UCSD-AML1 (cell line): ENCODE data around the gene FZD7.

Source experiments
- DNase-seq: peaks from one replicate; lab custom pipeline; 2025; ENCODE audit not compliant: unreplicated experiment; lab: John Stamatoyannopoulos, UW

The FZD7 gene

DNA sequence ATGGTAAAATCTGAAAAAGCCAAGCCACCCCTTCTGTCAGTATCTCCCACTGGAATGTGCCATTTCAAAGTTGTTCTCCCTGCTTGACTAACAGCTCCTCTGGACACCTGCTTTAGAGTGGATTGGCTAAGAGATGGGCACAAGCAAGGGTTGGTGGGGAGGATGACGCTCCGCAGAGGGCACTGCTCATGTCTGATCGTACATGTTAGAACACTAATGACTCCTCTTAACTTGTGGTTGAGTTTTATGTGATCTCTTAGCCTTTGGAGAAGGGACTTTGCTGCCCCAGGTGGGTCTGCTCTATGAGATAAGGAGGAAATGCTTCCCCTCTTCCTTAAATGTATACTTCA lies 31.2 kb downstream of the FZD7 start:
- no peak for DNase-seq

DNA sequence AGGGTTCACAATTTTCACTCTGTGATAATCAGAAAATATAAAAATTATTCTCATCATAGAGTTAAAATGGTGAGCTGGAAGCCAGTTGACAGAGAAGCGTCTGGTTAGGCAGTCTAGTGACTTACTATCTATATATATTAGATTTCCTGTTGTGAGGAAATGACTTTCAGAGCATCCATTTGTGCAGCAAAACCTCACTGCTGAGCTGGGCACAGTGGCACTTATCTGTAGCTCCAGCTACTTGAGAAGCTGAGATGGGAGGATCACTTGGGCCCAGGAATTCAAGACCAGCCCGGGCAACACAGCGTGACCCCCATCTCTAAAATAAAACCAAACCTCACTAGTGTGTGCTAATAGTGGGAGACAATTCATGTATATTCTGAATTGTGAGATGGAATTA lies 32.2 kb downstream of the FZD7 start:
- DNase-seq = peak; percentile 22

DNA sequence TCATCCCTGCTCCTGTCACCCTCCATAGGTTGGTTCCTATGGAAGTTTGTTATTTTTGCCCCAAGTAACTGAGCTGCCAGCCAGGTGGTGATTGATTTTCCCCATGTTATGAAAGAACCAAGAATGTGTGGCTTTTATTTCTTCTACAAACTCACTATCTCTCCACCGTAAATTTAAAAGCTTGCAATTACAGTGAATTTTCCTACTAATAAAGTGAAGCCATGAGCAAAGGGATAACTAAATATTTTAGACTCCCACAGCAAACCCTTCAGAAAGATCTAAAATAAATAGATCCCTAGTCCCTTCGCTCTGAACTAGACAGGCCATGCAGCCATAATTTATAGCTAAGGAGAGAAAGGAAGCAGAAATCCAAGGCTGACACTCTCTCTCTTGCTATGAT lies 33.2 kb downstream of the FZD7 start:
- no peak for DNase-seq

DNA sequence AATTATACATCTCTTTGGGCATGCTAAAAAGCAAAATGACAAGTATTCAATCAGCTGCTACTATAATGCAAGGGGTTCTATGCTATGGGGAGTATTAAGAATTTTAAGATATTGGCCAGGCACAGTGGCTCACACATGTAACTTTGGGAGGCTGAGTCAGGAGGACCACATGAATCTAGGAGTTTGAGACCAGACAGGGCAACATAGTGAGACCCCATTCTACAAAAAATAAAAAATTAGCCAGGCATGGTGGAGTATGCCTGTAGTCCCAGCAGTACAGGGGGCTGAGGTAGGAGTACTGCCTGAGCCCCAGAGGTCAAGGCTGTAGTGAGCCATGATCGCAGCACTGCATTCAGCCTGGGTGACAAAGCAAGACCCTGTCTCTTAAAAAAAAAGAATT lies 33.9 kb downstream of the FZD7 start:
- no peak for DNase-seq

DNA sequence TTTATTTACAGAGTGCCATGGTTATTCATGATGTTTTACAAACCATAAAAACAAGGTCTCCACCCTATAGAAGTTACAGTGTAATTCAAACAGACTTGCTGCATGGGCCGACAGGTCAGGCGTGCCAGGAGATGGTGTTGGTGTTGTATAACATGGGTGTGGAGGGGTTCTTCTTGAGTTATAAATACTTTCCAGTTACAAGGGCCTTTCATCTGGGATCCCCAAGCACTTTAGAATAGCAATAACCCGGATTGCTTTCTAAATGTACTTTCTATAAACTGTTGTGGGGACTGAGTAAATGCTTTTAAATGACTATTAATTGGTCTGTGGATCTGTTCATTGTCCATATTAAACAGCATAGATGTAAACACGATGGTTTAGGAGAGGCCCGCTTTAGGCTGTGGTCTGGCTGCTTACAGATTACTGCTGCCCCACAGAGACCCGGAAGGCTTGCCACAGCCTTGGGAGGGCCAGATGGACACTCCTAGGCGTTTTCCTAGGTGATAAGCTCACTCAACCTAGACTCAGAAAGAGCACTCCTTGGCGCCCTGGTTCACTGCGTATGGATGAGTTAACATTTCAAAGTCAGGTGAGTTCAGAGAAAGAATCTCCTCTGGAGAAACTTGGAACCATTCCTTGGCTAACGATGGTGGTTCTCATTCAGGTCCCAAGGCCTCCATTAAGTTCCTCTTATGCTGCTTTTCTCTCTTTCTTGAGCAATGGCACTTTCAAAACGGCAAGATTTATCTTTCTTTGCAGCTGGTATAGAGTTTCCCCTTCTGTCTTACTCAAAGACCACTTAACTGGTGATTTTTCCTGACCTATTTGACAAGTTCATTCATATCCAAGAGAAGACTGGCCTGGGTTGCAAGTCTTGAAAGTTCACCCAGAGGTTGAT lies 35.8 kb downstream of the FZD7 start:
- DNase-seq = peak; percentile 16

DNA sequence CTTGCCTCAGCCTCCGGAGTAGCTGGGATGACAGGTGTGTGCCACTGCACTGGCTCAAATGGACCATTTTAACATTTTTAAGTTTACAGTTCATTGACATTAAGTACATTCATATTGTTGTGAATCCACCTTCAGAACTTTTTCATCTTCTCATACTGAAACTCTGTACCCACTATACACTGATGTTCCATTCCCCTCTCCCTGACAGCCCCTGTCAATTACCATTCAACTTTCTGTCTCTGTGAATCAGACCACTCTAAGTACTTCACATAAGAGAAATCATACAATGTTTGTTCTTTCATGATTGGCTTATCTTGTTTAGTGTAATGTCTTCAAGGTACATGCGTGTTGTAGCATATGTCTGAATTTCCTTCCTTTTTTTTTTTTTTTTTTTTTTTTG lies 37.5 kb downstream of the FZD7 start:
- no peak for DNase-seq

DNA sequence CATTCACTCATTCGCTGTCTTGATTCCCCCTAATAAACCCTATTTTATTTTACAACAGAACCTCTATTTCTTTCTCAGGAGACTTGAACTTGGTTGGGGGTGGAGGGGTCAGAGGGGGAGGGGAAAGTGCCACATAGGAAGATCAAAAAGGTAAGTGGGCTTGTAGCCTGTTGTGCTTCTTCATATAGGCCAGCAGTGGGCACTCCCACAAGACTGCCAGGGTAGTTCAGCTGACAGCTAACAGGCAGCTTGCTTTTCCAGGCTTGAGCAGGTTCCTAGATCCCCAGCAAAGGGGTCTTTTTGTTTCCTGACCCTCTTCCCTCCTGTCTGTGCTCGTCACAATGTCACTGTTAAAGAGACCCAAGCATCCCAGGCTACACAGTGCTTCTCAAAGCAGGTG lies 38.6 kb downstream of the FZD7 start:
- DNase-seq = no peak

DNA sequence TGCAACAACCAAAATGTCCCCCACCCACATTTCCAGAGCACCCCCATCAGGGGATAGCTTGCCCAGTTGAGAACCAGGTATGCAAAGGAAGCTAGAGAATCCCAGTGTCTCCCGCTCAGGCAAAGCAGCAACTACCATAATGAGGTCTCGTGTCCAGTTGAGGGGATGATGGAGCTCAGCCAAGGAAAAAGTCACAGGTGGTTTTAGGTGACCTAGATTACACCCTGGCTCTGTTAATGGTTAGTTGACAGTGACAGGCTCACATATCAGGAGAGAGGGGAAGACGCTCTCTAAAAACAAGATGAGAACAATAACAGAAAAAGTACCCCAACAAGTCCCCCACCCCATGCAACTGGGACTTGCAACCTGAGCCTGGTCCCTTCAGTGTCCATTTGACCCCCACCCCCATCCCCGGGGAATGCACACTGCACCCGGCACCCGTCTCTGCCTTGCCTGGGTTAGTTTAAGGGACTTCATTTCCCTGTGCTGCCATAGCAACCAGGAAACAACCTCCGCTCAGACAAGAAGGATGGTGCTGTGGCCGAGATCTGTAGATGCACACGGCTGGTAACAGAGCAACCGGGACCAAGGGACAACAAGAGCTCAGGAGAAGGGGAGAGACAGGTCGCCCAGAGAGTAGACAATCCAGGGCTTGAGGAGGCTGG lies 39.2 kb downstream of the FZD7 start, which contains the start of gene KIAA2012:
KIAA2012 (plus strand) TSS at position 519 of the 665 bp plus-strand sequence. CDS start 373 bp downstream, outside the sequence.
- DNase-seq = no peak

DNA sequence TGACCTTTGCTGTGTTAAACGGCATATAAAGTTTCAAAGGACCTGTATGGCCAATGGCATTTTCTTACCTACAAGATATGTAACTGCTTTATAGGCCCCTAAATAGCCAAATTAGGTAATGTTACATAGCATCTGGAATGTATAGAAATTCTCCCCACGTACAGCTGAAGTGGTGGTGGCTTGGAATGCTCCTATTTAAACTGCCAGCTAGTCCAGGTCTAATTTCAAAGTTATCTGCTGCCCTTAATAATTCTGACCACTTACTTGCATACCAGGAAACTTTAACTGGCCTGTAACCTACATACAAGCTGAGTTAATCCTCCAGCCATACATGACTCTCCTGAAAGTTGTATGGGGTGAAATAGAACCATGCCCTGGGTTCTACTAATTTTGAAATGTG lies 40.7 kb downstream of the FZD7 start:
- DNase-seq = no peak

DNA sequence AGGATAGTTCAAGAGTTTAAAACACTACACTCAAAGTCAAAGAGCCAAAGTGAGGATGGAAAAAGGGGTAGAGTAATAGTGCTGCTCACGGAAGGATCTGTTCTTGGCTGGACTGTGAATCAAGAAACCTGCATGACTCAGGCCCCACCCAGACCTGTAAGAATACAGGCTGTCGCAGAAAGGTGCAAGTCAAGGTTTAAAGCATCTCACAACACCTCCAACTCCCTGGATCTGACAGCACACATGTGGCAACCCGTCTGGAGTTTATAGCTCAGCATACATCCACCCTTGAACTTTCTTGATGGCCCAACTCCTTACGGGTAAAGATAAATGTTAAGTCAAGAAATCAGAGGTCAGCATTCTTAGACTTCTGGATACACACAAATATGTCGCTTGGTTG lies 45.7 kb downstream of the FZD7 start:
- no peak for DNase-seq

DNA sequence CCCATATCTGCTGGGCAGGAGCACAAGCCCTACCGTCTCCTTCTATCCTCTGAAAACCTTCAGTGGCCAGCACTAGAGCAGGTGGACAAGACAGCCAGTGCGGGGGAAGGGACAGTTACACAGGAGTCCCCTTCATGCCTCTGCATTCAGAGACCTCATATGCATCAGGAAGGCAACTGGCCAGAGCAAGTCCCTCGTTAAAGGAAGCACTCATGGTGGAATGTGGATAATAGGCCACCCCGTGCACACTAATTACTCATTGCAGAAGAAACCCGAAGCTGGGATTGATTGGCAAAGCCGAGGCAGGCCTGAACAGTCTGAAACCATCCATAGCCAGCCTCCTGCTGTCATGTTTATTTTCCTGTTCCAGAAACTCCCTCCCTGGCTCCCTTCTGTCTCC lies 50.6 kb downstream of the FZD7 start:
- no peak for DNase-seq
